Subcutaneous abdominal adipose tissue (tissue), 5 donors: Measurements from ENCODE around the gene SLC7A4.

Experiments
- H3K27ac ChIP-seq: one replicate; pipeline ENCODE4 v1.7.0; 2013; ENCODE audit warnings: low read depth, mild to moderate bottlenecking, inconsistent platforms, low read length, moderate library complexity
- H3K27me3 ChIP-seq, 5 donors: one replicate each; pipeline ENCODE4 v1.7.0; 2013; ENCODE audit warnings: low read length in 5 of 5, inconsistent platforms in 1 of 5; ENCODE audit not compliant: control insufficient read depth in 5 of 5, insufficient read depth in 4 of 5
- H3K36me3 ChIP-seq, 5 donors: one replicate each; pipeline ENCODE4 v1.7.0; 2013; ENCODE audit warnings: low read length in 5 of 5; ENCODE audit not compliant: control insufficient read depth in 5 of 5, insufficient read depth in 5 of 5
- H3K4me1 ChIP-seq, 5 donors: one replicate each; pipeline ENCODE4 v1.7.0; 2013; ENCODE audit warnings: low read length in 5 of 5, mild to moderate bottlenecking in 3 of 5, moderate library complexity in 1 of 5; ENCODE audit not compliant: control insufficient read depth in 5 of 5, insufficient read depth in 5 of 5
- H3K4me3 ChIP-seq, 5 donors: one replicate each; pipeline ENCODE4 v1.7.0; 2013; ENCODE audit warnings: low read length in 5 of 5, low read depth in 1 of 5
- H3K9ac ChIP-seq, 5 donors: one replicate each; pipeline ENCODE4 v1.7.0; 2013; ENCODE audit warnings: low read length in 5 of 5, mild to moderate bottlenecking in 4 of 5, moderate library complexity in 3 of 5
- H3K9me3 ChIP-seq, 5 donors: one replicate each; pipeline ENCODE4 v1.7.0; 2013; ENCODE audit warnings: low read length in 5 of 5; ENCODE audit not compliant: control insufficient read depth in 5 of 5
- donor health status: healthy.
- donor health status: healthy.
- donor health status: healthy.
- donor health status: healthy.
- donor health status: healthy.

The SLC7A4 gene

DNA sequence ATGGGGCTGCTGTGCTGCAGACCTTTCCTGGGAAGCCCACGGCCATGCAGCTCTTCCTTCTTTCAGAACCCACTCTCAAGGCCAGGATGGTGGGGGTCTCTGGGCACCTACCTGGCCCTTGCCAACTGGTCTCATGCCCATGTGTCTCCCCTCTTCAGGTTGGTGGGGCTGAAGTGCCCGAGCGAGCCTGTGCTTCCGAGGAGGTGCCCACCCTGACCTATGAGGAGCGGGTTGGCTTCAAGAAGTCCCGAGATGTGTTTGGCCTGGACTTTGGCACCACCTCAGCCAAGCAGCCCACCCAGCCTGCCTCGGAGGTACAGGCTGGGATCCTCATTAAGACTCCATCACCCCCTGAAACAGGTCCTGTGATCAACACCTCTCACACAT is 40.3 kb downstream of the SLC7A4 start:
- H3K27me3 ChIP-seq: no peaks in the 10 kb centered on the region
- no peak overlapping the region for H3K27ac ChIP-seq
- peaks cover 0 to 93% (median 84%) of the 10 kb centered on the region in 5 donors for H3K36me3 ChIP-seq
- no peak overlapping the region for H3K9ac ChIP-seq
- no peaks in the 10 kb centered on the region for H3K4me1 ChIP-seq
- H3K9me3 ChIP-seq: no peaks in the 10 kb centered on the region
- no peak overlapping the region for H3K4me3 ChIP-seq

DNA sequence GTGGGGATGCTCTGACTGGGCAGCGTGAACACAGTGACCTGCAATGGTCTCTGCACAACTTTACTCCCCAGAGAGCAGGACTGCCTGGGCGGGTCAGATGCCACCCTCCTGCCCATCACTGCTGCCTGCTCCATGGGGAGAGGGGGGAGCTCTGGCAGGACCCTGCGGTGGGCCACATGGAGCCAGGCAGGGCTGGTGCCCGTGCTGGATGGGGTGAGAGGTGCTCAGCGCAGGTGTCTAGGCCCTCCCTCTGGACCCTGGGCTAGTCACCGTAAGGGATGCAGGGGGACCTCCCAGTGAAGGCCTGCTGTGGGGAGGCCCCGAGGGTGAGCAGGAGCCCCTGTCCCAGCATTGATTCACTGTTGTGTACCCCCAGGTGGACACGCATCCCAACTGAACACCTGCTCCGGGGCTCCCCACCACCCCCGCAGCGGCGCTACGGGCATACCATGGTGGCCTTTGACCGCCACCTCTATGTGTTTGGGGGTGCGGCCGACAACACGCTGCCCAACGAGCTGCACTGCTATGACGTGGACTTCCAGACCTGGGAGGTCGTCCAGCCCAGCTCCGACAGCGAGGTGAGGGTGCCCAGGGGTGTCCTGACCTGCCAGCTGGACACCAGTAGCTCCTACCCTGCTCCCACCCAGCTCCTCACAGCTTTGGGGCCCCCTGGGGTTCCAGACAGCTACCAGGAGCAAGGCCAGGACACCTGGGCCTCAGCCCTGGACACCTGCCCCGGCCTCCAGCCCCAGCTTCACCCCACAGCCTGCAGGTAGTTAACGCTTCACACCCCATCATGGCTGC is 40.9 kb downstream of the SLC7A4 start:
- H3K4me3 ChIP-seq: no peak overlapping the region
- no peaks in the 10 kb centered on the region for H3K4me1 ChIP-seq
- H3K36me3 ChIP-seq: peaks cover 0 to 91% (median 83%) of the 10 kb centered on the region in 5 donors
- H3K27ac ChIP-seq: no peak overlapping the region
- no peaks in the 10 kb centered on the region for H3K9me3 ChIP-seq
- no peaks in the 10 kb centered on the region for H3K27me3 ChIP-seq
- H3K9ac ChIP-seq: no peak overlapping the region

DNA sequence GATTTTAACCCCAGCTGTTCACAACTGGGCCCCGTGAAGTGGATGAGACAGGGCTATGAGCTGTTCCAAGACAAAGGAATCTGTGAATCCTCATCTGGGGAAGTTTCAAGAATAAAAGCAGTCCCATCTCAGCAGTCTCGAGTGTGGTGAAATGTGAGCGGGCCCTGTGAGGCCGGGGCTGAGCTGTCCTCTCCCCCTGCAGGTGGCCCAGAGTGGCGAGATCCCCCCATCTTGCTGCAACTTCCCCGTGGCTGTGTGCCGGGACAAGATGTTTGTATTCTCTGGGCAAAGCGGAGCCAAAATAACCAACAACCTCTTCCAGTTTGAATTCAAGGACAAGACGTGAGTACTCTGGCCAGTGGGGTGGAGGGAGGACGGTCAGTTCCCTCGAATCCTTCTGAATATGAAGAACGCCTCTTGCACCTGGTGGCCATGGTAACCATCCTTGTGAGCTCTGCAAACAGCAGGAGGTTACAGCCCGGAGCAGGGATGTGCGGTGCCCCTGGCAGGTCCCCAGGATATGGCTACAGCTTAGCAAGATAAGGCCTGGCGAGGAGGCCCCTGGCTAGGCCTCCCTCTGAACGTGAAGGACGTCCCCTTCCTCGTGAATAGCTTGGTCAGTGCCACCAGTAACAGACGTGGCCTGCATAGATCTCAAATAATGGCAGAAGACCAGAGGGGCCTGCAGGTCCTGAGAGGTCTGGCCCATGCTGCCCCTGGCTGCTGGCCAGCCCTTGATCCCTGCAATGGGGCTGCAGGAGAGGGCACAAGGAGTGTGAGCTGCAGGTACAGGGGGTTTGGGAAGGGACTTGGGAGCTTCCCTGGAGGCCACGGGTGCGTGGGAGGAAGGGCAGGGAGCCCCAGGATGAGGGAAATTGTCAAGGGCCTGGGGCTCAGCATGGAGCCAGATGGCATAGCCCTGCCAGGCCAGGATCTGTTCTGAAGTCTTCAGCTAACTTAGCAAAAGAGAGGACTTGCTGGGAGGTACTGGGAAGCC is 41.9 kb downstream of the SLC7A4 start:
- no peaks in the 10 kb centered on the region for H3K4me1 ChIP-seq
- H3K4me3 ChIP-seq: no peak overlapping the region
- H3K9ac ChIP-seq: no peak overlapping the region
- H3K9me3 ChIP-seq: no peaks in the 10 kb centered on the region
- no peaks in the 10 kb centered on the region for H3K27me3 ChIP-seq
- H3K36me3 ChIP-seq: peaks cover 0 to 90% (median 80%) of the 10 kb centered on the region in 5 donors
- H3K27ac ChIP-seq: no peak overlapping the region

DNA sequence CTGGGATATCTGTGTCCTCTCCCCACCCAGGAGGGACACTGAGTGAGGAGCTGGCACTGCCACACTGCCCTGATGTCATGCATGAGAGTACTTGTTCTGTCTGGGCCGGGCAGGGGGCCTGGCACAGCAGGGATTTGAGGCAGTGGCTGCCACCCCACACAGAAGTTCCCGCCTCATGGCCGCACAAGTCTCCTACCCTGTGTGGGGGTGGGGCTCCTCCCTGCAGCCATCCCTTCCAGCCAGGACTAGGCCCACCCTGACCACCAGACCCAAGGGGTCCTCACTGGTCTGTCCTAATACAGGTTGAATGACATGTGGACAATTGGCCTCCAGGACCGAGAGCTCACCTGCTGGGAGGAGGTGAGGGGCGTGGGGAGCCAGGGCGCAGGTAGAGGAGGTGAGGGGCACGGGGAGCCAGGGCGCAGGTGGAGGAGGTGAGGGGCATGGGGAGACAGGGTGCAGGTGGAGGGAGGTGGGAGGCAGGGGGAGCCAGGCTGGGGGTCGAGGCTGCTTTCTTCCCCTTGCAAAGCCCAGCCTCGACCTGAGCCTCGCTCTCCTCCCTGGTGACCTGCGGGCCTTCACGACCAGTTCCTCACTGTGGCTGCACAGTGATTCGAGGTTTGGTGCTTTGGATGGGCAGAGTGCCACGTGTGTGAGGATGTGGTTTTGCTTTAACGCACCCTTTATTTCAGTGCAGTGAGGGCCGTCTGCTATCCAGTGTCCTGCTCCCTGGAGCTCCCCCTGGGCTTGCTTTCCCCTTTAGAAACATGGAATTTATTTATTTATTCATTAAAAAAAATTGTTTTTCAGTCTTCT is 42.8 kb downstream of the SLC7A4 start:
- no peak overlapping the region for H3K9ac ChIP-seq
- no peaks in the 10 kb centered on the region for H3K27me3 ChIP-seq
- no peak overlapping the region for H3K4me3 ChIP-seq
- H3K4me1 ChIP-seq: no peaks in the 10 kb centered on the region
- no peaks in the 10 kb centered on the region for H3K9me3 ChIP-seq
- no peak overlapping the region for H3K27ac ChIP-seq
- H3K36me3 ChIP-seq: peaks cover 0 to 86% (median 74%) of the 10 kb centered on the region in 5 donors

DNA sequence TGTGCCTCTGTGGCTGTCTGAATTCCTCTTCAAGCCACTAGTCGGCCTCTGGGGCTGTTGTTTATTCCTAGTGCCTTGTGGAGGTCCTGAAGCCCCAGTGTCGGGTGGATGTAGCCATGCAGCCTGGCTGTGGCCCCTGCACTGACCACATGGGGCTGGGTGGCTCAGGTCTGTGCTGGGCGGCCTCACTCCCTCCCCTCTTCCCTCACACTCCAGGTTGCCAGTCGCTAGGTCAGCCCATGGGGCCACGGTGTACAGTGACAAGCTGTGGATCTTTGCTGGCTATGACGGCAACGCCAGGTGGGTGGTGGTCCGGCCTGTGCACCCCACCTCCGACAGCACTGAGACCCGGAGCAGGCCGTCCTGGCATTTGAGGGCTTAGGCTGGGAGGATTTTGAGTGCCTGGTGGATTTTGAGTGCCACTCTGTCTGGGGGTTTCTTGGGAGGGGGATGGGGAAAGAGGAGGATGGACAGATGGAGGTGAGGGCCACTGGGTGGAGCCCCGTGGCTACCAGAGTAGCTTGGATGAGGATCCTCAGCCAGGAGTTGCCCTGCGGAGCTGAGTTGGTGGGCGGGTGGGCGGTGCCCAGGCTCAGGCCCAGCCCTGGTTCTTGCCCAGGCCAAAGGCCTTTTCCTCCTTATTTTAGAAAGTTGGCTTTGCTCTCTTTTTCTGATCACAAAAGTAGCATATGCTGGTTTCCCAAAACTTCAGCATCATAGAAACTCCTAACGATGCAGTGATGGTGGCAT is 43.6 kb downstream of the SLC7A4 start:
- H3K36me3 ChIP-seq: peaks cover 0 to 86% (median 67%) of the 10 kb centered on the region in 5 donors
- no peak overlapping the region for H3K27ac ChIP-seq
- no peaks in the 10 kb centered on the region for H3K27me3 ChIP-seq
- peak overlapping the region in 1 of 5 donors; percentile 13 for H3K9ac ChIP-seq
- H3K4me1 ChIP-seq: peaks cover 0 to 3% (median 1%) of the 10 kb centered on the region in 5 donors
- no peak overlapping the region for H3K4me3 ChIP-seq
- H3K9me3 ChIP-seq: no peaks in the 10 kb centered on the region

DNA sequence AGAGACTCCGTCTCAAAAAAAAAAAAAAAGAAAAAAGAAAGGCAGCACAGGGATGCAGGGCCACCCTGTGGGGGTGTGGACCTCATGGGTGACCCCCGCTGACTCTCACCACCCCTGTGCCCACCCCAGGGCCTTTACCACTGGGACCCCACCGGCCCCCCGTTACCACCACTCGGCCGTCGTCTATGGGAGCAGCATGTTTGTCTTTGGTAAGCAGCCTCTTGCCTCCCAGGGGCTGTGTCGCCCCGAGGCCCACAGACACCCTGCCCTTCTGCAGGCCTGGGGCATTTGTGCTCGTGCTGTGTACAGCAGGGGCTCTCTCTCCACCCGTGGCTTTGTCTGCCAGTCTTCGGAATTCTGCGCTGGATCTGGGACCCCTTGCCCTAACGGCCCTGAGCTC is 45.0 kb downstream of the SLC7A4 start:
- H3K4me3 ChIP-seq: no peak overlapping the region
- no peaks in the 10 kb centered on the region for H3K27me3 ChIP-seq
- H3K9ac ChIP-seq: no peak overlapping the region
- peaks cover 6 to 17% (median 15%) of the 10 kb centered on the region in 5 donors for H3K4me1 ChIP-seq
- H3K9me3 ChIP-seq: no peaks in the 10 kb centered on the region
- peaks cover 0 to 73% (median 53%) of the 10 kb centered on the region in 5 donors for H3K36me3 ChIP-seq
- H3K27ac ChIP-seq: no peak overlapping the region

DNA sequence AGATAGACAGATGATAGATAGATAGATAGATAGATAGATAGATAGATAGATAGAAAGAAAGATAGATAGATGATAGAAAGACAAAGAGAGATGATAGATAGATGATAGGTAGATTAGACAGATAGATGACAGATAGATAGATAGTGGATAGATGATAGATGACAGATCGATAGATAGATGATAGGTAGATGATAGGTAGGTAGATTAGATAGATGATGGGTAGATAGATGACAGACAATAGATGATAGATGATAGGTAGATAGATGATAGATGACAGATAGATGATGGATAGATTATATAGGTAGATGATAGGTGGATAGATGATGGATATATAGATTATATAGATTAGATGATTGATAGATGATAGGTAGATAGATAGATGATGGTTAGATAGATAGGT is 46.0 kb downstream of the SLC7A4 start:
- no peaks in the 10 kb centered on the region for H3K9me3 ChIP-seq
- H3K4me1 ChIP-seq: peaks cover 8 to 25% (median 21%) of the 10 kb centered on the region in 5 donors
- no peaks in the 10 kb centered on the region for H3K27me3 ChIP-seq
- peaks cover 0 to 63% (median 43%) of the 10 kb centered on the region in 5 donors for H3K36me3 ChIP-seq
- no peak overlapping the region for H3K9ac ChIP-seq
- H3K4me3 ChIP-seq: no peak overlapping the region
- H3K27ac ChIP-seq: no peak overlapping the region

DNA sequence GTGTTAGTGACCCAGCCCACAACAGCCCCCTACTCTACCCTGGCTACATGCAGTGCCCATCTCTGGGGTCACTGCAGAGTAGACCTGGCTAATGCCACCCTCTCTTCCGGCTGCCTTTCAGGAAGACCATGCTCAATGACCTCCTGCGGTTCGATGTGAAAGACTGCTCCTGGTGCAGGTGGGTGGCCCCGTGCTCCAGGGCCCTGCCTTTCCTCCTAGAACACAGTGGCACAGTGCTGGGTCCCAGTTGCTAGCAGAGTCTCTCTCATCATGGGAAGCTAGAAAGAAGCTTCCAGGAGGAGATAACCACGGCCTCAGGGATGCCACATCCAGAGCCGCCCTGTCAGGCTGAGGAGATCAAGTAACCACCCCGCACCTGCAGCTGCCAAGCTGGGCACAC is 46.6 kb downstream of the SLC7A4 start:
- Histone ChIP-seq H3K36me3 (peaks cover 0 to 57% (median 37%) of the 10 kb centered on the region in 5 donors), H3K27ac (no peak overlapping the region), H3K27me3 (no peaks in the 10 kb centered on the region), H3K4me1 (peaks cover 10 to 31% (median 27%) of the 10 kb centered on the region in 5 donors), H3K4me3 (no peak overlapping the region), H3K9me3 (no peaks in the 10 kb centered on the region), H3K9ac (peak overlapping the region in 1 of 5 donors; percentile 7)
